ENCODE results near the gene C1orf105.

The C1orf105 gene

DNA sequence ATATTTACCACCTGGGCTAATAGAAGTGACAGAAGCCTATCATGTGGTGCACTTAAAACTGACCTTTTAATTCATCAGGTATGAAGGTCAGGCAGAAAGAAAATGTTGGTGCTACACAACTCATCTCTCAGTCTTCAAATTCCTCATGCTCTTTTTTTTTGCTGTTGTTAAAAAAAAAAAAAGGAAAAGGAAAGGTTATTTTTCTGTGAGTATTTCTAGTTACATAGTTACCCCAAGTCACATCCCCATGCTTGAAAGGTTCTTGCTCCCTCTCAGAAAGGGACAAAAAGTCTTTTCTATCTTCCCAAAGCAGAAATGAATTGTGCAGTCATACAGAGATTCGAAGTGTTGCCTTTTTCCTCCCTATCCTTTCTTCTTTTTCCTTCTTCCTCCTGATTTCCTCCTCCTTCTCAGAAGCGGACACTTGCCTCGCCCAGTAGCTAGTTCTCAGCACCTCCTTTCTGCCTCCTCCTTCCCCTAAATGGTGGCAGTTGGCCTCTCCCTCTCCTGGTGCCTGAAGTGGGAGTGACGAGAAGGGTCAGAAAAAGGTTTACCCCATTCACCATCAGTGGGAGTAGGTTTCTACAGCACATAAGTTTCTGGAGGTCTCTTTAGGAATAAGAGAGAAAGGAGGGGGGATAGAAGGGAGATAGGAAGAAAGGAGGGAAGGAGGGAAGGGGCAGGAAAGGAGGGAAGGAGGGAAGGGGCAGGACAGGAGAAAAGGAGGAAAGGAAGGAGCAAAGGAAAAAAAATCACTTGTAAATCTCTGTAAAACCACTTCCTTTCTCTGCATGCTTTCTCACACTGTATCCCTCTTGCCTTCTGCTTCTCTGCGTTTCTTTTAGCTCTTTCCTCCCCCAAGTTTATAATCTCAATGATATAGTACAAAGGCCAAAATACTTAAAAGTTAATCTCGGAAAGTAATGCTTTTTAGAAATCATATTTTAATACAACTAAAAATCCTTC lies 20.4 kb upstream of the C1orf105 start:
- no peak for DNase-seq (ENCODE audit: extremely low read depth, low read depth)
- no peak overlapping the region for H3K4me3 ChIP-seq (replicated peaks; ENCODE audit: low read depth, low read length)
- no peak for TF ChIP-seq CTCF (IDR thresholded peaks at IDR 0.05; ENCODE audit: low read depth, low read length, missing control alignments)

DNA sequence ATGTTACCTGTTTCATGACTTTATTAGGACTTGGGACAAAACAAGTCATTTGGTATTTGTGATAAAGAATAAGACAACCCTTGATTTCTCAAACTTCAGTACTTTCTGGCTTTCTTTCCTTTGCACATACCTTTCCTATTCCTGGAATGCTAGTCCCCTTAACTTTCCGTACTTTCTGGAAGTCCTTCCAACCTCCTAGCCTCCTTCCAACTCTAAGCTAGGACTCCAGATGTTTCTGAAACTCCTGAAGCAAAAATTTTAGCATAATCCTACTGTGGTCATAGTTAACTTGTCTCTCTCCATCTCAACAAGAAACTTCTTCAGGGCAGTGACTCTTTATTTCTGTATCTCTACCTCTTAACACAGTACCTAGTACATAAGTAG lies 19.8 kb upstream of the C1orf105 start:
- TF ChIP-seq CTCF (IDR thresholded peaks at IDR 0.05; ENCODE audit: low read depth, low read length, missing control alignments) = no peak
- DNase-seq (ENCODE audit: extremely low read depth, low read depth) = no peak

GRCh38 chr1:172401477-172401876 lies 19.0 kb upstream of the C1orf105 start:
- DNase-seq (ENCODE audit: extremely low read depth, low read depth) = no peak
- no peak for TF ChIP-seq CTCF (IDR thresholded peaks at IDR 0.05; ENCODE audit: low read depth, low read length, missing control alignments)

More for the DNA sequence above, 19.8 kb upstream of the C1orf105 start:
- H3K4me3 ChIP-seq (replicated peaks; ENCODE audit: low read depth, low read length) = no peak overlapping the region

DNA sequence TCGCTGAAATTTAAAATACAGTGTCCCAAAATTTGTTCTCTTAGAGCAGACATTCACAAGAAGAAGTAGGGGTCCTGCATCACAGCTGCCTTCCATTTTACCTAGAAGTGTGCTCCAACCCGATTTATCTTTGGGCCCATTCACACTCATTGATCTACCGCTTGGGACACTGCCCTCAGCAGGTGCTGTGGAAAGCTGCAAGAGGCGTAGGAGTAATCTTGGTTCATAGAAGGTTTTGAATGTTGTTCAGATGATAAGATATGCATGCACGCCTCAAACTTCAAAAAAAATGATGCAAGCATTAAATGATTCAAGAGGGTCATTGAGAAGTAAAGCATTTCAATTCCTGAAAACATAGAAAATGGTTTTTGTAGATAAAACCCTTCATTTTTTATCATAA lies 18.6 kb upstream of the C1orf105 start:
- no peak for DNase-seq (ENCODE audit: extremely low read depth, low read depth)
- H3K4me3 ChIP-seq (replicated peaks; ENCODE audit: low read depth, low read length) = no peak overlapping the region
- TF ChIP-seq CTCF (IDR thresholded peaks at IDR 0.05; ENCODE audit: low read depth, low read length, missing control alignments) = peak; percentile 7

More at GRCh38 chr1:172401477-172401876, 19.0 kb upstream of the C1orf105 start:
- no peak overlapping the region for H3K4me3 ChIP-seq (replicated peaks; ENCODE audit: low read depth, low read length)

GRCh38 chr1:172402878-172403569 lies 17.5 kb upstream of the C1orf105 start:
- TF ChIP-seq CTCF (IDR thresholded peaks at IDR 0.05; ENCODE audit: low read depth, low read length, missing control alignments) = no peak
- no peak for DNase-seq (ENCODE audit: extremely low read depth, low read depth)
- no peak overlapping the region for H3K4me3 ChIP-seq (replicated peaks; ENCODE audit: low read depth, low read length)

DNA sequence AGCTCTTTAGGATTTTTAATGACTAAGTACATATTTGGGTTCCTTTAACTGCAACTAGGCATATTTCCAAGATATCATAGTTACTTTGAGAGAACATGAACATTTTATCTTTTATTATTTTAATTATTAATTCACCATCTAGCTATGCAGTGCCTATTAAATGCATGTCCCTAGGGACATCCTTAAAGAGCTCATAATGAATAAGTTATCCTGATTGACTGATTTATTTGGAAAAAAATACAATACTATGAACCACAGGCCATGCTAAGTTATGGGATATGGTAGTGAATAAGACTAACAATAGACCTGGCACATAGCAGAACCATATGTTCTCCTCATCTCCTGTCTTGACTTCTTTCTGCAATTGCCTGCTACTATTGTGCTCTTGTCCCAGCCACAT lies 16.4 kb upstream of the C1orf105 start:
- TF ChIP-seq CTCF (IDR thresholded peaks at IDR 0.05; ENCODE audit: low read depth, low read length, missing control alignments) = no peak
- no peak overlapping the region for H3K4me3 ChIP-seq (replicated peaks; ENCODE audit: low read depth, low read length)
- DNase-seq (ENCODE audit: extremely low read depth, low read depth) = no peak

Measured in HFF-Myc (cell line).